ENCODE measurements around the gene VIPR1.

GRCh38 chr3:42489116-42489936 is 13.1 kb upstream of the VIPR1 start:
- TF ChIP-seq CTCF (IDR thresholded peaks at IDR 0.05), result no peak
- TF ChIP-seq EZH2 (IDR thresholded peaks at IDR 0.05; ENCODE audit: borderline replicate concordance, insufficient read depth, low read depth, low read length, poor library complexity, severe bottlenecking), result no peak
